Mesodermal cell (in vitro differentiated cells): Measurements from ENCODE around the gene CIT.

ENCODE experiments used
- H3K27ac ChIP-seq: 2 replicates; pipeline ENCODE4 v1.7.0; 2013; ENCODE audit warnings: mild to moderate bottlenecking, low read depth, low read length, moderate library complexity; ENCODE audit not compliant: severe bottlenecking
- H3K36me3 ChIP-seq: 2 replicates; pipeline ENCODE4 v1.7.1; 2013; ENCODE audit warnings: mild to moderate bottlenecking, low read length, moderate library complexity; ENCODE audit not compliant: control insufficient read depth, insufficient read depth
- H3K4me1 ChIP-seq: one replicate; pipeline ENCODE4 v1.7.1; 2013; ENCODE audit warnings: mild to moderate bottlenecking, low read length; ENCODE audit not compliant: insufficient read depth, control insufficient read depth, poor library complexity, severe bottlenecking
- H3K4me3 ChIP-seq: 2 replicates; pipeline ENCODE4 v1.7.0; 2013; ENCODE audit warnings: low read length, control low read depth, mild to moderate bottlenecking; ENCODE audit not compliant: insufficient read depth, poor library complexity, severe bottlenecking; ENCODE audit errors: extremely low read depth
- H3K9me3 ChIP-seq: 2 replicates; pipeline ENCODE4 v1.7.1; 2013; ENCODE audit warnings: mild to moderate bottlenecking, low read length, moderate library complexity; ENCODE audit not compliant: control insufficient read depth
- WGBS, 2 experiments: methylation state at CpG; one replicate each; pipeline ENCODE4 v1.1.5; 2013; ENCODE audit warnings: missing lambda C conversion rate in 2 of 2; ENCODE audit not compliant: insufficient coverage in 2 of 2; 5-methylcytosine and 5-hydroxymethylcytosine counted together

CIT gene

GRCh38 chr12:119744900-119745606 is 132.1 kb downstream of the CIT start:
- WGBS, 2 experiments = no CpG with 5 or more reads among the region's 1 CpG

GRCh38 chr12:119742700-119743099 is 134.4 kb downstream of the CIT start:
- H3K36me3 ChIP-seq = peaks cover 55% of the 10 kb centered on the region
- no peak overlapping the region for H3K27ac ChIP-seq
- no peaks in the 10 kb centered on the region for H3K4me1 ChIP-seq
- H3K4me3 ChIP-seq = no peak overlapping the region
- 100% methylated on average over 1 of the region's 3 CpGs; no CpG with 5 or more reads in 1 of the 2 experiments for WGBS, 2 experiments
- H3K9me3 ChIP-seq = peaks cover 18% of the 10 kb centered on the region

More at GRCh38 chr12:119744900-119745606, 132.1 kb downstream of the CIT start:
- H3K36me3 ChIP-seq = peaks cover 72% of the 10 kb centered on the region
- H3K4me3 ChIP-seq = no peak overlapping the region
- H3K9me3 ChIP-seq = peaks cover 18% of the 10 kb centered on the region
- H3K4me1 ChIP-seq = peaks cover 5% of the 10 kb centered on the region
- no peak overlapping the region for H3K27ac ChIP-seq

- Histone ChIP-seq H3K36me3 (peaks cover 48% of the 10 kb centered on the region), H3K4me1 (no peaks in the 10 kb centered on the region), H3K27ac (no peak overlapping the region), H3K4me3 (no peak overlapping the region), H3K9me3 (peaks cover 9% of the 10 kb centered on the region)
- 95% methylated on average over 2 of the region's 4 CpGs; no CpG with 5 or more reads in 1 of the 2 experiments for WGBS, 2 experiments
These were observed 136.3 kb downstream of the CIT start for GRCh38 chr12:119740830-119741229.

GRCh38 chr12:119735079-119735478 is 142.0 kb downstream of the CIT start:
- Histone ChIP-seq H3K36me3 (peaks cover 45% of the 10 kb centered on the region), H3K9me3 (no peaks in the 10 kb centered on the region), H3K4me3 (no peak overlapping the region), H3K4me1 (no peaks in the 10 kb centered on the region), H3K27ac (no peak overlapping the region)
- WGBS, 2 experiments = 90 to 99% methylated on average over 14 of the region's 17 CpGs

GRCh38 chr12:119730381-119730780 is 146.7 kb downstream of the CIT start:
- H3K36me3 ChIP-seq = peaks cover 68% of the 10 kb centered on the region
- no peak overlapping the region for H3K4me3 ChIP-seq
- H3K27ac ChIP-seq = no peak overlapping the region
- no peaks in the 10 kb centered on the region for H3K9me3 ChIP-seq
- WGBS, 2 experiments = 93 to 96% methylated on average over 12 to 13 of the region's 13 CpGs
- H3K4me1 ChIP-seq = no peaks in the 10 kb centered on the region

GRCh38 chr12:119729871-119730270 is 147.2 kb downstream of the CIT start:
- Histone ChIP-seq H3K4me3 (no peak overlapping the region), H3K4me1 (no peaks in the 10 kb centered on the region), H3K27ac (no peak overlapping the region), H3K9me3 (no peaks in the 10 kb centered on the region), H3K36me3 (peaks cover 62% of the 10 kb centered on the region)
- WGBS, 2 experiments = 92 to 97% methylated on average over 5 of the region's 8 CpGs

- Histone ChIP-seq H3K9me3 (no peaks in the 10 kb centered on the region), H3K36me3 (peaks cover 52% of the 10 kb centered on the region), H3K4me3 (no peak overlapping the region), H3K27ac (no peak overlapping the region), H3K4me1 (no peaks in the 10 kb centered on the region)
- 94 to 96% methylated on average over 5 to 6 of the region's 6 CpGs for WGBS, 2 experiments
These were observed 148.7 kb downstream of the CIT start for GRCh38 chr12:119728444-119728745.

- H3K4me3 ChIP-seq = no peak overlapping the region
- H3K4me1 ChIP-seq = no peaks in the 10 kb centered on the region
- WGBS, 2 experiments = 67 to 100% methylated on average over 1 to 2 of the region's 3 CpGs
- H3K27ac ChIP-seq = no peak overlapping the region
- peaks cover 48% of the 10 kb centered on the region for H3K36me3 ChIP-seq
- H3K9me3 ChIP-seq = no peaks in the 10 kb centered on the region
These were observed 149.3 kb downstream of the CIT start for GRCh38 chr12:119727600-119728443.

GRCh38 chr12:119725523-119725922 is 151.6 kb downstream of the CIT start:
- Histone ChIP-seq H3K36me3 (peaks cover 48% of the 10 kb centered on the region), H3K4me1 (no peaks in the 10 kb centered on the region), H3K27ac (no peak overlapping the region), H3K4me3 (no peak overlapping the region), H3K9me3 (no peaks in the 10 kb centered on the region)
- WGBS, 2 experiments = 100% methylated on average over 1 to 3 of the region's 4 CpGs

GRCh38 chr12:119721306-119721705 is 155.8 kb downstream of the CIT start:
- Histone ChIP-seq H3K36me3 (peaks cover 31% of the 10 kb centered on the region), H3K4me1 (no peaks in the 10 kb centered on the region), H3K9me3 (no peaks in the 10 kb centered on the region), H3K4me3 (no peak overlapping the region), H3K27ac (no peak overlapping the region)
- WGBS, 2 experiments = 90 to 96% methylated on average over 3 of the region's 4 CpGs

- peaks cover 30% of the 10 kb centered on the region for H3K36me3 ChIP-seq
- peaks cover 7% of the 10 kb centered on the region for H3K4me1 ChIP-seq
- H3K4me3 ChIP-seq = no peak overlapping the region
- no peaks in the 10 kb centered on the region for H3K9me3 ChIP-seq
- H3K27ac ChIP-seq = no peak overlapping the region
These were observed 156.8 kb downstream of the CIT start for GRCh38 chr12:119720349-119720748.
